GM19467 (cell line): ENCODE data around the gene R3HDM2.
"Not testable (repeated sequence)": the region's sequence is repeated elsewhere in the genome, so short reads cannot be mapped to it uniquely, and the experiment has no call there.

Experiments used
- ATAC-seq: cut with Tn5 transposase; IDR thresholded peaks from one replicate; pipeline ENCODE4 v1.9.1; 2021; ENCODE audit warnings: mild to moderate bottlenecking, moderate library complexity; ENCODE audit not compliant: unreplicated experiment

Gene R3HDM2

DNA sequence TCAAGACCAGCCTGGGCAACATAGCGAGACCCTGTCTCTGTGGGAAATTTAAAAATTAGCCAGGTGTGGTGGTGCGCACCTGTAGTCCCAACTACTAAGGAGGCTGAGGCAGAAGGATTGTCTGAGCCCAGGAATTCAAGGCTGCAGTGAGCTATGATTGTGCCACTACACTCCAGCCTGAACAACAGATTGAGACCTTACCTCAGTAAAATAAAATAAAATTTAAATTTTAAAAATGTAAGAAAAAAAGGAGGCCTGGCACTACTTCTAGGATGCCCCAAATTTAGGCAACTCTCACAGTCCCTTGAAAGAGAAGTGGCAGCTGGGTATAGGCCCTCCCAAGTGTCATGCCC lies 23.3 kb upstream of the R3HDM2 start:
- no peak for ATAC-seq

DNA sequence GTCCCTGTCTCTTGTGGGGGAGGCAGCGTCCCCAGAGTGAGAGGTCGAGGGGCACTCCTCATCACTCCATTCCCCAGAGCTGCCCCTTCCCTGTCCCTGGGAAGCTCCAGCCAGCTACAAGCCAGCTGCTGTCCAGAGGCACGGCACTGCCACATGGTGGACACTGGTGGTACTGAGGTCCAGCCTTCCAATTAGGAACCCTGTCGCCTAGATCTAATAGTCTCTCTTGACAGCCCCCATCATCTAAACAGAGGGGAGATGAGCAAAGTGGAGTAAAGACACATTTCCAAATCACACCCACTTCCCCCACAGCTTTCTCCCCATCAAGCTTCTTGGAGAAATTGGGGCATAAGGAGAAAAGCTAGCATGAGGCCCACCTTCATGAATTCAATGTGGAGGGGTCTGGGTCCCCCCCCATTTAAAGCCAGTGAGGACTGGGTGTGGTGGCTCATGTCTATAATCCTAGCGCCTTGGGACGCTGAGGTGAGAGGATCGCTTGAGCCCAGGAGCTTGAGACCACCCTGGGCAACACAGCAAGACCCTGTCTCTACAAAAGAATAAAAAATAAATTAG lies 22.2 kb upstream of the R3HDM2 start:
- ATAC-seq, result no peak

DNA sequence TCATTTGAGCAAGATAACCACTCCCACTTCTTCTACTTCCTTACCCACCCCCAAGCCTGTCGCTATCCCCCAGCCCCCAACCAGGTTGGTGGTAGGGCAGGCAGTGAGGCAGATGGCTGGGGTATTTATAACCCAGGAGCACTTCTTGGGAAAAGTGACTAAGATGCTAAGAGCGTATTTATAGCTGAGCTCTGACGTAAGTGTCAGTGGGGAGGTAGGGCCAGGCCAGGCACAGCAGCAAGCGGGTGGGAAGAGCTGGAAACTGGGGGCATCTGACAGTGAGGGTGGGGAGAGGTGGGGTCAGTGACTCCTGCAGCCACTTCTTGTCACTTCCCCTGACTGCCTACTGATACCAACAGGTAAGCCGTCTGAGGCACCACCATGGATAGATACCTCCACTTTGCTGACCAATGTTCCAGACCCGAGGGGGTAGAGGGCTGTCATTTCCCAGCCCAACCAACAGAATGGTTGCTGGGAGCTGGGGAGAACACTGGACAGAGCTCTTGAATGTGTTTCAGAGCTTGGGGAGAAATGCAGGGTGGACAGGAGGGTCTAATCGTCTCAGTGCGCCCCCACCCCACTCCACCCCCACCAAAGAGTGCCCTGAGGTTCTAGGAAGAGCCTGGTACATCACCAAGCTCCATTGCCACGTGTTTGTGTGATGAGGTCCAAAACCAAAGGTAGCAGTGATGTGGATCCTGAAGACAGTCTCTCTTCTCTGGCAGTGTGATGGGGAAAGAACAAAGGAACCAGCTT lies 21.5 kb upstream of the R3HDM2 start:
- ATAC-seq, result no peak

- ATAC-seq, result no peak
Observed at GRCh38 chr12:57451233-57451778, 20.5 kb upstream of the R3HDM2 start.

- ATAC-seq, result no peak
Observed at GRCh38 chr12:57450057-57450456, 19.2 kb upstream of the R3HDM2 start.

DNA sequence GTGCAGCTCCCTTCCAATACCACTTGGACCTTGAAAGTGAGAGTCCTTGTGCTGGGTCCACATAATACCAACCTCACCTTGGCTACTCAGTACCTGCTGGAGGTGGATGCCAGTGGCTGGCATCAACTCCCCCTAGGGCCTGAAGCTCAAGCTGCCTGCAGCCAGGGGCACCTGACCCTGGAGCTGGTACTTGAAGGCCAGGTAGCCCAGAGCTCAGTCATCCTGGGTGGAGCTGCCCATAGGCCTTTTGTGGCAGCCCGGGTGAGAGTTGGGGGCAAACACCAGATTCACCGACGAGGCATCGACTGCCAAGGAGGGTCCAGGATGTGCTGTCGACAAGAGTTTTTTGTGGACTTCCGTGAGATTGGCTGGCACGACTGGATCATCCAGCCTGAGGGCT lies 18.5 kb upstream of the R3HDM2 start:
- ATAC-seq, result no peak

DNA sequence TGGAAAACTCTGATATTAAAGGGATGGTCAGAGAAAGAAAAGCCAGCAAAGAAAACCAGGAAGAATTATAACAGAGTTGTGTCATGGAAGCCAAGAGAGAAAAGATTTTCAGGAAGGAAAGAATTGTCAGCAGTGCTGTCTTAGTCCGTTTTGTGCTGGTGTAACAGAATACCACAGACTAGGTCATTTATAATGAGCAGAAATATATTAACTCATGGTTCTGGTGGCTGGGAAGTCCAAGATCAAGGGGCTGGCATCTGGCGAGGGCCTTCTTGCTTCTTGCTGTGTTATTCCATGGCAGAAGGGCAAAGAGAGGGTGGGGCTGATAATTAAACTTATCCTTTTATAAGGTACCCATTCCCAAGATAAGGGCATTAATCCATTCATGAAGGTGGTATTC lies 17.8 kb upstream of the R3HDM2 start:
- ATAC-seq, result no peak

- ATAC-seq, result no peak
Observed at GRCh38 chr12:57446292-57446960, 15.6 kb upstream of the R3HDM2 start.

GRCh38 chr12:57444744-57445143 lies 13.9 kb upstream of the R3HDM2 start:
- ATAC-seq, result no peak

DNA sequence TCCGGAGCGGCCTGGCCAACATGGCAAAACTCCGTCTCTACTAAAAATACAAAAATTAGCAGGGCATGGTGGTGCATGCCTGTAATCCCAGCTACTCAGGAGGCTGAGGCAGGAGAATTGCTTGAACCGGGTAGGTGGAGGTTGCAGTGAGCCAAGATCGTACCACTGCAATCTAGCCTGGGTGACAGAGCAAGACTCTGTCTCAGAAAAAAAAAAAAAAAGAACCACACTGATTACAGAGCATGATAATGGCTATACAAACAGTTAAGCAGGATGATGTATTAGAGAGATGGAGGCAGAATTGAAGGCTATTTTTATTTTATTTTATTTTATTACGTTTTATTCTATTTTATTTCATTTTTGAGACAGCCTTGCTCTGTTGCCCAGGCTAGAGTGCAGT lies 13.5 kb upstream of the R3HDM2 start:
- not testable (repeated sequence) for ATAC-seq

DNA sequence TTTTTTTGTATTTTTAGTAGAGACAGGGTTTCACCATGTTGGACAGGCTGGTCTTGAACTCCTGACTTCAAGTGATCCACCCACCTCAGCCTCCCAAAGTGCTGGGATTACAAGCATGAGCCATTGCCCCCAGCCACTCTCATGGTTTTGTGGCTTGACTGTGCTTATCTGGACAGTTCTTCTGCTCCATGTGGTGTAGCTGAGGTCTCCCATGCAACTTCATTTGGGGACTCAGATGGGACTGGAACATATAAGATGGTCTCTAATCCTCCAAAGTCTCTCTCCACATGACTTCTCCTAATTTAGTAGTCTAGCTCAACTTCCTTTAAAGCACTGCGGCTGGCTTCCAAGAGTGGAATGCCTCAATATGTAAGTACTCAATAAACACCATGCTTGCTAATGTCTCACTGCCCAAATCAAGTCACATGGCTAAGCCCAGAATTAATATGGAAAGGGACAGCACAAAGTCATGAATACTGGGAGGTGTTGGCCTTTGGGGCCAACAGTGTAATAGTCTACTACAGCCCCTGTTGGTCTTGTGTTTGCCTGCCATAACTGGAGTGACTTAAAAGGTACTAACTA lies 11.1 kb upstream of the R3HDM2 start:
- no peak for ATAC-seq

- ATAC-seq, result not testable (repeated sequence)
Observed at GRCh38 chr12:57441393-57441792, 10.6 kb upstream of the R3HDM2 start.

- ATAC-seq, result no peak
Observed at GRCh38 chr12:57439762-57440266, 9.0 kb upstream of the R3HDM2 start.

GRCh38 chr12:57438400-57438799 lies 7.6 kb upstream of the R3HDM2 start:
- ATAC-seq, result no peak

- ATAC-seq, result no peak
Observed at GRCh38 chr12:57435293-57435692, 4.5 kb upstream of the R3HDM2 start.

DNA sequence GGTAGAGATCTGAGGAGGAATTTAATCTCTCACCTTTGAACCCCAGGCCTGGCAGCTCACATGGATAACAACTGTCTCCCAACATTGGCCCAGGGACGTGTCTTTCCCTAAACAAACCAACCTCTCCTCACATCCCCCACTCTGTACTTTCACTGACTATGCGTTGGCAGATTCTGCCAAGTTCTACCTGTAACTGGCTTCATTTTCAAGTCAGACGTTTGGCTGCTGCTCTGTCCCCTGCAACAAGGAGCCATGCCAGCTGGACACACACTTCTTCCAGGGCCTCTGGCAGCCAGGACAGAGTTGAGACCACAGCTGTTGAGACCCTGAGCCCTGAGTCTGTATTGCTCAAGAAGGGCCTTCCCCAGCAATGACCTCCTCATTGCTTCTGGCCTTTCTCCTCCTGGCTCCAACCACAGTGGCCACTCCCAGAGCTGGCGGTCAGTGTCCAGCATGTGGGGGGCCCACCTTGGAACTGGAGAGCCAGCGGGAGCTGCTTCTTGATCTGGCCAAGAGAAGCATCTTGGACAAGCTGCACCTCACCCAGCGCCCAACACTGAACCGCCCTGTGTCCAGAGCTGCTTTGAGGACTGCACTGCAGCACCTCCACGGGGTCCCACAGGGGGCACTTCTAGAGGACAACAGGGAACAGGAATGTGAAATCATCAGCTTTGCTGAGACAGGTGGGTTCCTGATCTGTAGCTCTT lies 3.8 kb upstream of the R3HDM2 start, which contains the start of gene INHBC:
INHBC (plus strand) TSS at position 268 of the 707 bp plus-strand sequence; CDS start at position 371, 103 bp downstream.
- ATAC-seq, result no peak

GRCh38 chr12:57433370-57433769 lies 2.5 kb upstream of the R3HDM2 start:
- ATAC-seq, result no peak

- no peak for ATAC-seq
Observed at GRCh38 chr12:57431654-57432188, 878 bp upstream of the R3HDM2 start.

GRCh38 chr12:57430112-57430930 lies 522 bp downstream of the R3HDM2 start:
- ATAC-seq, result peak; percentile 47
